Gastrocnemius medialis (tissue), 4 donors: ENCODE data around the gene DNAH3. TPM values are rescaled to one million over a fixed set of nuclear protein-coding genes. Genes with fewer than 3 reads are reported as not detected.

Experiments
- ATAC-seq, 2 donors: fragments of 150-250 bp; one replicate each; pipeline ENCODE4 v1.9.1; 2016
- DNase-seq, 2 donors: peaks; one replicate each; pipeline ENCODE4 v3.0.0-alpha.2; 2019
- H3K27ac ChIP-seq, 4 donors: fragments of 200-600 bp; sonication (generic); 1 replicate in 1 of 4; 2 replicates in 3 of 4; pipeline ENCODE4 v1.5.1; 2016 to 2018; ENCODE audit warnings: mild to moderate bottlenecking in 2 of 4, moderate library complexity in 1 of 4
- H3K27me3 ChIP-seq, 3 donors: fragments of 200-600 bp; sonication (generic) in 2 of 3; 1 replicate in 1 of 3; 2 replicates in 2 of 3; pipeline versions ENCODE4 v1.5.1 to v1.6.0; 2016 to 2019; ENCODE audit warnings: mild to moderate bottlenecking in 1 of 3, moderate library complexity in 1 of 3
- H3K36me3 ChIP-seq, 2 donors: fragments of 200-600 bp; sonication (generic) in 1 of 2; one replicate each; pipeline ENCODE4 v1.5.1; 2017 to 2018
- H3K4me1 ChIP-seq, 2 donors: fragments of 200-600 bp; sonication (generic) in 1 of 2; one replicate each; pipeline ENCODE4 v1.5.1; 2016 to 2017; ENCODE audit warnings: mild to moderate bottlenecking in 2 of 2
- H3K4me3 ChIP-seq, 4 donors: fragments of 200-600 bp; sonication (generic) in 3 of 4; 1 replicate in 1 of 4; 2 replicates in 3 of 4; pipeline ENCODE4 v1.5.1; 2016 to 2019; ENCODE audit warnings: mild to moderate bottlenecking in 2 of 4
- H3K9me3 ChIP-seq, 3 donors: fragments of 200-600 bp; sonication (generic) in 2 of 3; 1 replicate in 1 of 3; 2 replicates in 2 of 3; pipeline ENCODE4 v1.5.1; 2016 to 2019
- POLR2A ChIP-seq, 2 donors: fragments of 450-650 bp; IDR thresholded peaks; one replicate each; pipeline ENCODE4 v1.6.1; 2017; ENCODE audit warnings: antibody characterized with exemption in 2 of 2, mild to moderate bottlenecking in 2 of 2, moderate library complexity in 2 of 2
- in situ Hi-C, 4 donors: fragments of 200-750 bp; cut with MboI; loops; one replicate each; pipeline versions ENCODE4 v1.15.0 to v1.8.0; 2017; ENCODE audit warnings: low sequenced_read_pairs in 4 of 4
- intact Hi-C: fragments of 100-400 bp; cut with DNase I; formaldehyde crosslinking; loops from one replicate; pipeline ENCODE4 v1.15.1; 2023; ENCODE audit warnings: low total_unique reads
- total RNA-seq, 4 donors: library from RNA; depleted of rRNA; stranded (reverse); fragments of >200 nt; gene quantifications; one replicate each; pipeline versions ENCODE4 v1.1.0 to v1.2.3, GENCODE V29; 2016
- TF ChIP-seq, protein P1 (sequence below), 5 experiments: fragments of 450-650 bp in 3 of 5; fragments of 200-600 bp in 2 of 5; sonication (generic) in 2 of 5; IDR thresholded peaks in 4 of 5; conservative IDR thresholded peaks in 1 of 5; 1 replicate in 4 of 5; 2 replicates in 1 of 5; pipeline ENCODE4 v1.5.1; 2016 to 2019; ENCODE audit warnings: antibody characterized with exemption in 5 of 5, mild to moderate bottlenecking in 3 of 5, moderate library complexity in 3 of 5

The DNAH3 gene
- total RNA-seq, 4 donors from 2014 or later: 0.02 to 0.47 (median 0.21) TPM

GRCh38 chr16:20899477-20900298 is 251.0 kb downstream of the DNAH3 start:
- intact Hi-C loops (loop anchor here (1.0 to 10.0 kb wide), 7 partner anchors 48 to 1397 kb away; partner anchors contain the start of genes ERI2, POLR3E, REXO5 and THUMPD1), in situ Hi-C loops (loop anchor here in 1 of 4 donors (10.0 kb wide), 1 partner anchor 1295 kb away; no protein-coding TSS in a partner anchor)
- H3K27me3 ChIP-seq: no peaks in the 10 kb centered on the region
- H3K27ac ChIP-seq: peak overlapping the region; percentile 93 to 97 (median 94)
- DNase-seq (no peak), ATAC-seq (no peak)
- TF ChIP-seq, protein P1, sequence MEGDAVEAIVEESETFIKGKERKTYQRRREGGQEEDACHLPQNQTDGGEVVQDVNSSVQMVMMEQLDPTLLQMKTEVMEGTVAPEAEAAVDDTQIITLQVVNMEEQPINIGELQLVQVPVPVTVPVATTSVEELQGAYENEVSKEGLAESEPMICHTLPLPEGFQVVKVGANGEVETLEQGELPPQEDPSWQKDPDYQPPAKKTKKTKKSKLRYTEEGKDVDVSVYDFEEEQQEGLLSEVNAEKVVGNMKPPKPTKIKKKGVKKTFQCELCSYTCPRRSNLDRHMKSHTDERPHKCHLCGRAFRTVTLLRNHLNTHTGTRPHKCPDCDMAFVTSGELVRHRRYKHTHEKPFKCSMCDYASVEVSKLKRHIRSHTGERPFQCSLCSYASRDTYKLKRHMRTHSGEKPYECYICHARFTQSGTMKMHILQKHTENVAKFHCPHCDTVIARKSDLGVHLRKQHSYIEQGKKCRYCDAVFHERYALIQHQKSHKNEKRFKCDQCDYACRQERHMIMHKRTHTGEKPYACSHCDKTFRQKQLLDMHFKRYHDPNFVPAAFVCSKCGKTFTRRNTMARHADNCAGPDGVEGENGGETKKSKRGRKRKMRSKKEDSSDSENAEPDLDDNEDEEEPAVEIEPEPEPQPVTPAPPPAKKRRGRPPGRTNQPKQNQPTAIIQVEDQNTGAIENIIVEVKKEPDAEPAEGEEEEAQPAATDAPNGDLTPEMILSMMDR (IDR thresholded peaks at IDR 0.05 in 4 of 5, conservative IDR thresholded peaks at IDR 0.05 in 1 of 5): no peak
- no peak for TF ChIP-seq POLR2A (IDR thresholded peaks at IDR 0.05)
- peaks cover 24 to 54% of the 10 kb centered on the region in 2 donors for H3K4me1 ChIP-seq
- peak overlapping the region; percentile 81 to 94 (median 86) for H3K4me3 ChIP-seq
- no peaks in the 10 kb centered on the region for H3K9me3 ChIP-seq
- H3K36me3 ChIP-seq: peaks cover 0 to 6% of the 10 kb centered on the region in 2 donors

- peaks cover 0 to 6% of the 10 kb centered on the region in 2 donors for H3K36me3 ChIP-seq
- peak overlapping the region; percentile 93 to 97 (median 94) for H3K27ac ChIP-seq
- TF ChIP-seq POLR2A (IDR thresholded peaks at IDR 0.05): no peak
- TF ChIP-seq, protein P1 (IDR thresholded peaks at IDR 0.05 in 4 of 5, conservative IDR thresholded peaks at IDR 0.05 in 1 of 5): no peak
- intact Hi-C loops (loop anchor here (1.0 kb wide), 1 partner anchor 48 kb away; no protein-coding TSS in a partner anchor), in situ Hi-C loops (no loop called here)
- H3K4me3 ChIP-seq: peak overlapping the region; percentile 81 to 94 (median 86)
- ATAC-seq (no peak), DNase-seq (no peak)
- no peaks in the 10 kb centered on the region for H3K9me3 ChIP-seq
- no peaks in the 10 kb centered on the region for H3K27me3 ChIP-seq
- H3K4me1 ChIP-seq: peaks cover 24 to 51% of the 10 kb centered on the region in 2 donors
Measured at GRCh38 chr16:20899071-20899470, 251.6 kb downstream of the DNAH3 start.

DNA sequence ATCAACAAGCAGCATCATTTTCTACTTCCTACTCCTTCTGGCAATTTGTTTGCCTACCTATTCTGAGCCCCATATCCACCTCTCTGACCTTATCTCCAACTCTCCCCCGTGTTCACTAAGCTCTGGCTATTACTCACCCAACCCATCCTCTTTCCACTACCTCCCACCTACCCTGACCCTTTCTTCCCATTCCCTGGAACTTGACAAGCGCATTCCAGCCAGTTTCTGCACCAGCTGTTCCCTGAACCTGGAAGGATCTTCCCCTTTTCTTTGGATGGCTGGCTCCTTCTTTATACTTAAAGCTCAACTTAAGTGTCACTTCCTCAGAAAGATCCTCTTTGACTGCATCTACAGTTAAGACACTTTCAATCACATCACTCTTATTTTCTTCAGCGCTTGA is 252.7 kb downstream of the DNAH3 start:
- Histone ChIP-seq H3K27ac (peak overlapping the region; percentile 93 to 97 (median 94)), H3K4me3 (peak overlapping the region in 1 of 4 donors; percentile 86), H3K36me3 (peaks cover 0 to 6% of the 10 kb centered on the region in 2 donors), H3K27me3 (no peaks in the 10 kb centered on the region), H3K4me1 (peaks cover 24 to 45% of the 10 kb centered on the region in 2 donors), H3K9me3 (no peaks in the 10 kb centered on the region)
- intact Hi-C loops (no loop called here), in situ Hi-C loops (no loop called here)
- ATAC-seq (no peak), DNase-seq (no peak)
- no peak for TF ChIP-seq POLR2A (IDR thresholded peaks at IDR 0.05)
- TF ChIP-seq, protein P1 (IDR thresholded peaks at IDR 0.05 in 4 of 5, conservative IDR thresholded peaks at IDR 0.05 in 1 of 5): no peak

DNA sequence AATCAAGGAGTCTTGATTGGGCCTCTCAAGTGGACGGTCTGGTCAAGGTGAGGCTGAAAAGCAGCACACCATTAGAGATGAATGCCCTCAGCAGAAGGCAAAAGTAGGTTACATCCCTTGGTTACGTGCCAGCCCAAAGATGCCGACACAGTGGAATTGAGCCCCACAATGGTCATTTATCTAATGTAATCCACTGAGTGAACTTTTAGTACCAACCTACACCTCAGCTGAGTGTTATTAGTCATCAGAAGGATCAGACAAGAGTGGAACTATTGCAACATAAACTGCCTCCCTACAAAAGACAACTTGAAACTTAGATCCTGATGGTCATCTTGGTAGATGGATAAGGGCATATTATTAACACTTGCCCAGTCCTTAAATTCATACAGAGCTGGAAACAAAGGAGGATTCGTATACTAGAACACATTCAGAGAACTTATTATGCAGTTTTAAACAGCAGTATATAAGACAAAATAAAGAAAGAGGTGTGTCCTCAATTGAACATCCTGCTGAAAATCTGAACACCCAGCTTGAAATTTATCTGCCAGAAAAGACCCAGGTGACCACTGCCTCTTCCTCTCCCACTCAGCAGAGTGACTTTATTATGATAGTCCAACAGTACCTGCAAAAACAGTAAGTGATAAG is 253.3 kb downstream of the DNAH3 start:
- in situ Hi-C loops (no loop called here), intact Hi-C loops (no loop called here)
- Histone ChIP-seq H3K27me3 (no peaks in the 10 kb centered on the region), H3K36me3 (peaks cover 0 to 6% of the 10 kb centered on the region in 2 donors), H3K4me3 (no peak overlapping the region), H3K4me1 (peaks cover 24 to 44% of the 10 kb centered on the region in 2 donors), H3K9me3 (no peaks in the 10 kb centered on the region), H3K27ac (peak overlapping the region; percentile 93 to 97 (median 94))
- TF ChIP-seq POLR2A (IDR thresholded peaks at IDR 0.05): no peak
- DNase-seq: peak in 1 of 2 donors; percentile 66
- ATAC-seq: peak; percentile 37 to 53

DNA sequence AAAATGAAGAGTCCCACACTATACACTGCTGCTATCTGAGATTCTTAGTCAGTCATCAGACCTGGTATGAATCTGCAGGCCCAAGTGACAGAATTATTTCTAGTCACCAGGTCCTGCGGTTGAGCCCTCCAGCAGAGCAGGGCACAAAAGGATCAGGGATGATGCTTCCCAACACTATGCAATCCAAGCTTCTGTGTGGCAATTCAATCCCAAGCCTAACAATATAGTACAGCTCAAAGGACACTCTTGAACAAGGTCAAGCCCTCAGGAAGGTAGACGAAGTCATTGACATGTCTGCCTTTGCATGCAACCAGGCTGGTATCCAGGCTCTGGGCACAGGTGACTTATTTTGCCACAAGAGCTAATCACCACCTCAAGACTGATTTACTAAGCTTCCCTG is 256.3 kb downstream of the DNAH3 start:
- Histone ChIP-seq H3K27ac (peak overlapping the region in 2 of 4 donors; percentile 49 to 61), H3K27me3 (no peaks in the 10 kb centered on the region), H3K4me1 (peaks cover 24 to 45% of the 10 kb centered on the region in 2 donors), H3K36me3 (peaks cover 0 to 6% of the 10 kb centered on the region in 2 donors), H3K4me3 (no peak overlapping the region), H3K9me3 (no peaks in the 10 kb centered on the region)
- in situ Hi-C loops: no loop called here
- intact Hi-C loops: no loop called here
- TF ChIP-seq, protein P1 (IDR thresholded peaks at IDR 0.05 in 4 of 5, conservative IDR thresholded peaks at IDR 0.05 in 1 of 5): no peak
- no peak for TF ChIP-seq POLR2A (IDR thresholded peaks at IDR 0.05)
- ATAC-seq: peak in 1 of 2 donors; percentile 77
- DNase-seq: peak in 1 of 2 donors; percentile 39
